GM18951 (cell line): ENCODE results near the gene HYAL3.
A peak's percentile ranks its signal among the peaks of the same experiment; 100 is the strongest.

Experiments
- POLR2A ChIP-seq: IDR thresholded peaks from 4 replicates; pipeline ENCODE4 v1.6.1; 2011; ENCODE audit warnings: mild to moderate bottlenecking; ENCODE audit not compliant: insufficient read length, insufficient read depth; ENCODE audit errors: extremely low read depth
- in situ Hi-C: fragments of 300-500 bp; cut with MboI; formaldehyde crosslinking; loops from one replicate; pipeline ENCODE4 v1.12.0; 2022; ENCODE audit warnings: low sequenced_read_pairs, mixed read lengths, inconsistent platforms; ENCODE audit not compliant: unreplicated experiment

HYAL3 gene

GRCh38 chr3:50296721-50297383 lies 2.4 kb downstream of the HYAL3 start:
- in situ Hi-C loops, result no loop called here
- TF ChIP-seq POLR2A, result no peak

GRCh38 chr3:50295553-50296431 lies 3.4 kb downstream of the HYAL3 start:
- in situ Hi-C loops, result no loop called here
- no peak for TF ChIP-seq POLR2A

GRCh38 chr3:50294492-50295403 lies 4.5 kb downstream of the HYAL3 start:
- TF ChIP-seq POLR2A, result no peak
- in situ Hi-C loops, result no loop called here

GRCh38 chr3:50294089-50294488 lies 5.1 kb downstream of the HYAL3 start:
- in situ Hi-C loops, result no loop called here
- TF ChIP-seq POLR2A, result no peak

GRCh38 chr3:50293079-50293801 lies 6.0 kb downstream of the HYAL3 start:
- TF ChIP-seq POLR2A, result no peak
- in situ Hi-C loops, result no loop called here

- TF ChIP-seq POLR2A, result peak; percentile 77
- in situ Hi-C loops, result no loop called here
Measured at GRCh38 chr3:50292159-50293078, 6.8 kb downstream of the HYAL3 start, which contains the start of gene IFRD2. IFRD2 (minus strand) TSS chr3:50292429; CDS start chr3:50292274, 155 bp downstream.

GRCh38 chr3:50290161-50290641 lies 9.0 kb downstream of the HYAL3 start:
- in situ Hi-C loops, result no loop called here
- TF ChIP-seq POLR2A, result no peak

GRCh38 chr3:50289130-50289529 lies 10.1 kb downstream of the HYAL3 start:
- no peak for TF ChIP-seq POLR2A

GRCh38 chr3:50288387-50289007 lies 10.7 kb downstream of the HYAL3 start:
- no peak for TF ChIP-seq POLR2A
- in situ Hi-C loops, result no loop called here

More at GRCh38 chr3:50289130-50289529, 10.1 kb downstream of the HYAL3 start:
- in situ Hi-C loops, result no loop called here

- in situ Hi-C loops, result no loop called here
- no peak for TF ChIP-seq POLR2A
Measured at GRCh38 chr3:50287262-50287661, 11.9 kb downstream of the HYAL3 start.
